Heart left ventricle (tissue), 16 donors: ENCODE measurements around the gene SNN. TPM values are rescaled to one million over a fixed set of nuclear protein-coding genes. Genes with fewer than 3 reads are reported as not detected.
A peak's percentile ranks its signal among the peaks of the same experiment; 100 is the strongest.

Experiments
- ATAC-seq, 4 donors: fragments of 200-7000 bp; cut with Tn5 transposase; one replicate each; pipeline ENCODE4 v1.9.1; 2020 to 2022; ENCODE audit warnings: moderate library complexity in 4 of 4, mild to moderate bottlenecking in 3 of 4, moderate number of reproducible peaks in 1 of 4
- DNase-seq, 5 donors: peaks; one replicate each; pipeline ENCODE4 v3.0.0-alpha.2; 2020
- H3K27ac ChIP-seq, 12 donors: fragments of 200-600 bp; sonication (generic) in 4 of 12; one replicate each; pipeline versions ENCODE4 v1.5.0 to v1.8.0; 2016 to 2022; ENCODE audit warnings: mild to moderate bottlenecking in 2 of 12
- H3K27me3 ChIP-seq, 9 donors: fragments of 200-600 bp; sonication (generic) in 2 of 9; one replicate each; pipeline versions ENCODE4 v1.5.1 to v1.8.0; 2016 to 2022; ENCODE audit warnings: mild to moderate bottlenecking in 3 of 9
- H3K36me3 ChIP-seq, 9 donors: fragments of 200-600 bp; sonication (generic) in 2 of 9; one replicate each; pipeline versions ENCODE4 v1.5.0 to v1.8.0; 2018 to 2022; ENCODE audit warnings: mild to moderate bottlenecking in 2 of 9
- H3K4me1 ChIP-seq, 12 donors: fragments of 200-600 bp; sonication (generic) in 4 of 12; one replicate each; pipeline versions ENCODE4 v1.5.0 to v1.8.0; 2016 to 2022; ENCODE audit warnings: mild to moderate bottlenecking in 3 of 12
- H3K4me3 ChIP-seq, 12 donors: fragments of 200-600 bp; sonication (generic) in 4 of 12; one replicate each; pipeline versions ENCODE4 v1.5.0 to v1.8.0; 2017 to 2022; ENCODE audit warnings: mild to moderate bottlenecking in 9 of 12, moderate library complexity in 4 of 12
- H3K9me3 ChIP-seq, 12 donors: fragments of 200-600 bp; sonication (generic) in 4 of 12; one replicate each; pipeline versions ENCODE4 v1.5.0 to v1.8.0; 2016 to 2022; ENCODE audit warnings: mild to moderate bottlenecking in 1 of 12
- POLR2A ChIP-seq, 2 donors: fragments of 450-650 bp; IDR thresholded peaks; one replicate each; pipeline ENCODE4 v1.6.1; 2017; ENCODE audit warnings: antibody characterized with exemption in 2 of 2, mild to moderate bottlenecking in 2 of 2, moderate library complexity in 2 of 2
- WGBS, 4 donors: extraction: QIAGEN DNeasy Blood & Tissue Kit in 2 of 4; methylation state at CpG; one replicate each; pipeline versions ENCODE4 v1.1.5 to v1.1.7; 2013 to 2018; 5-methylcytosine and 5-hydroxymethylcytosine counted together
- intact Hi-C, 10 donors: fragments of 100-400 bp; cut with DNase I; formaldehyde crosslinking; loops; one replicate each; pipeline versions ENCODE4 v1.11.1 to v1.14.2; 2022
- polyA plus RNA-seq, 2 donors: library from polyadenylated mRNA; stranded (reverse); fragments of 200-250 nt; gene quantifications; one replicate each; pipeline ENCODE4 v1.2.3, GENCODE V29; 2013
- total RNA-seq, 9 donors: library from RNA; depleted of rRNA in 2 of 9; stranded (reverse); fragments of >200 nt in 2 of 9; fragmentation: NEBNext Ultra II Directional in 3 of 9; extraction: Animal tissue kit (Norgen Biotek cat#: 25700) in 3 of 9; gene quantifications; one replicate each; pipeline versions ENCODE4 v1.1.0 to v1.2.4, GENCODE V29; 2016 to 2023
- TF ChIP-seq, protein P1 (sequence below), 12 donors: fragments of 200-600 bp; sonication (generic) in 4 of 12; IDR thresholded peaks; one replicate each; pipeline versions ENCODE4 v1.5.0 to v1.8.0; 2018 to 2022; ENCODE audit warnings: antibody characterized with exemption in 12 of 12, mild to moderate bottlenecking in 5 of 12
- donor health status: ischemic (EF 13 %, LVEDD 7.1; RV severe dilation, severe dysfunction).
- donor health status: healthy with polysubstance abuse.
- donor health status: DM: no; HTN: yes; CAD: no.
- donor health status: DM: no; HTN: no; CAD: no.
- donor health status: ischemic (EF 25% LVEDD 6.9; RV normal size, moderate dysfunction).
- donor health status: ischemic (EF 25% LVEDD 5.7; RV mildly dilated, moderate dysfunction).
- donor health status: healthy.
- donor health status: DM: yes; HTN: yes; CAD: no.
- donor health status: ischemic (EF 35%, LVEDD 5.7; RV mildly dilated, moderate dysfunction).
- donor health status: nonischemic (EF 11% LVEDD 7.7; RV severe dilation, severe dysfunction).
- donor health status: DM: yes; HTN: yes; CAD: no.
- donor health status: PGD.
- donor health status: ischemic (EF 29% LVEDD 5.4; RV normal size, mild dysfunction).
- donor health status: nonischemic (EF 23%, LVEDD 6.1; RV moderate dilation, normal function).

SNN gene
- total and polyA plus RNA-seq, 11 donors: 12.5 to 60.0 (median 36.4) TPM

DNA sequence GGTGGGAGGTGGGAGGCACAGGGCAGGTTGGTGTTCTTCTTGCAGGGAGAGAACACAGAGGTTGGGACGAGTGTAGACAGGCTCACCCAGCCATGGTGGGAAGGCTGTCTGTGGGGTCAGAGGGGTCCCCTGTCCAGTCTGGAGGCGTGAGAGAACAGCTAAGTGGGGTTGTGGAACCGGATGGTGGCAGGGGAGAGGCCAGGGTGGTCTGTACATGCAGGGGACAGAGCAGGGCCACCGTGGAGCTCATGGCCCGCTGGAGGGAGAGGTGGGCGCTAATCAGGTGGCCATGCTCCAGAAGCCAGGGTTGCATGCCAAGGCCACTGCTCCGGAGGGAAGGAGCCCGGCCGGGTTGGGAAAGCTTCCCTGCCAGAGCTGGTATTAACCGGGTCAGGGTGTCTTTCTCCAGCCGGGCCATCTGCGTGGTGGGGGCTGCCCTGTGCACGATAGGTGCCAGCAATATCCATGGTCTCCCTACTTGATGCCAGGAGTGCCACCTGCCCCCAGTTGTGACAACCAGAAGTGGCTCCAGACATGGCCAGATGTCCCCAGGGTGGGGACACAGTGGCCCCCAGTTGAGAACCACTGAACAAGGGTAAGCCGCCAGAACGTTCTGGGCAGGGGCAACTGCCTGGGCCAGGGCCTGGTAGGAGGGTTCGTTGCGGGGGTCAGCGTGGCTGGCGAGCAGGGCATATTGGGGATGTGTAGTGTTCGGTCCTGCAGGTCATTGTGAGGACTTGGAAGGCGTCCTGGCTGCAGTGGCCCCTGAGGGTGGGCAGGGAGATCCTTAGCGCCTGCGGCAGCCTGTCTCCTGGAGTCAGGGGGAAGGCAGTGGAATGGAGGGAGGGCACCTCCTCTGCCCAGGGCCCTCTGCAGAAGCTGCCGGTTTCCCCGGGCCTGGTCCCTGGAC is 5.1 kb downstream of the SNN start:
- Histone ChIP-seq H3K27ac (peak overlapping the region in 11 of 12 donors; percentile 26 to 87 (median 65)), H3K27me3 (no peaks in the 10 kb centered on the region), H3K4me1 (peaks cover 14 to 92% (median 75%) of the 10 kb centered on the region in 12 donors), H3K9me3 (no peaks in the 10 kb centered on the region), H3K36me3 (peaks cover 0 to 28% (median 26%) of the 10 kb centered on the region in 9 donors), H3K4me3 (no peak overlapping the region)
- WGBS, 4 donors: 55 to 64% (median 57%) methylated on average over 22 to 25 of the region's 25 CpGs
- DNase-seq (peak in 2 of 5 donors; percentile 42 to 77), ATAC-seq (peak in 3 of 4 donors; percentile 1 to 33 (median 10))
- TF ChIP-seq, protein P1, sequence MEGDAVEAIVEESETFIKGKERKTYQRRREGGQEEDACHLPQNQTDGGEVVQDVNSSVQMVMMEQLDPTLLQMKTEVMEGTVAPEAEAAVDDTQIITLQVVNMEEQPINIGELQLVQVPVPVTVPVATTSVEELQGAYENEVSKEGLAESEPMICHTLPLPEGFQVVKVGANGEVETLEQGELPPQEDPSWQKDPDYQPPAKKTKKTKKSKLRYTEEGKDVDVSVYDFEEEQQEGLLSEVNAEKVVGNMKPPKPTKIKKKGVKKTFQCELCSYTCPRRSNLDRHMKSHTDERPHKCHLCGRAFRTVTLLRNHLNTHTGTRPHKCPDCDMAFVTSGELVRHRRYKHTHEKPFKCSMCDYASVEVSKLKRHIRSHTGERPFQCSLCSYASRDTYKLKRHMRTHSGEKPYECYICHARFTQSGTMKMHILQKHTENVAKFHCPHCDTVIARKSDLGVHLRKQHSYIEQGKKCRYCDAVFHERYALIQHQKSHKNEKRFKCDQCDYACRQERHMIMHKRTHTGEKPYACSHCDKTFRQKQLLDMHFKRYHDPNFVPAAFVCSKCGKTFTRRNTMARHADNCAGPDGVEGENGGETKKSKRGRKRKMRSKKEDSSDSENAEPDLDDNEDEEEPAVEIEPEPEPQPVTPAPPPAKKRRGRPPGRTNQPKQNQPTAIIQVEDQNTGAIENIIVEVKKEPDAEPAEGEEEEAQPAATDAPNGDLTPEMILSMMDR (IDR thresholded peaks at IDR 0.05): no peak
- TF ChIP-seq POLR2A (IDR thresholded peaks at IDR 0.05): no peak
- intact Hi-C loops: loop anchor here in 1 of 10 donors (5.0 kb wide), 1 partner anchor 39 kb away; no protein-coding TSS in a partner anchor

DNA sequence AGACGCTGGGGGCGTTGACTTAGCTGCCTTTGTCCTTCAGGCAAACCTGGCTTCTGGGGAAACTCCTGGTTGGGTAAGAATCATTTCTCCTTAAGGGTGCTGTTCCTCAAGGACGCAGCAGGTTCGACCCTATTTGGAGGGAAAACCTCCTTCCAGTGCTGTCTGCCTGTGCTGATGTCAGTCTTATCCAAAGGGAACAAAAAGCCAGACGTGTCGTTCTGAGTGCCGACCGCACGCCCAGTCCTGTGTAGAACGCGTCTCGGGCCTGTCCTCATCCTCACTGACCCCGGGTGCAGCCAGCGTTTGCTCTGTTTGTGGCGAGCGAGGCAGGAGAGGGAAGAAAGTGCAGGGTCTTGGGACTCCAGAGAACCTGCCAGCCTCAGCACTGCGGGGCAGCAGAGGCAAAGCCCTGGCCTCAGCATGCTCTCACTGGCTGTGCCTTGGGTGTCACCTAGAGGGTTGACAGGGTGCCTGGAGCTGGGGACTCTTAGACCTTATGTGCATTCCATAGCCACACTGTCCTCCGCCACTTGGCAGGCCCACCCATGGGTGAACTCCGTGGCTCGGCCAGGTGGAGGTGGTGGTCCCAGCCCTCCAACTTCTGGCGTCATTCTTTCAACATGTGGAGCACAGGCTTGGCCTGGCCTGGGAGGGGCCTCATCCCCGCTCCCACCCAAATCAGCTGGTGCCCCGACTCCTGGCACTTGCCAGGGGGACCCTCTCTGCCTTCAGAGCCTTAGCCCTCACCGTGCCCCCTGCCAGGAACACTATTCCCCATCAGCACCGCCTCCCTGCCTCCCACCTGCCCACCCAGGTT is 6.0 kb downstream of the SNN start:
- peaks cover 14 to 97% (median 79%) of the 10 kb centered on the region in 12 donors for H3K4me1 ChIP-seq
- H3K9me3 ChIP-seq: no peaks in the 10 kb centered on the region
- 72 to 84% (median 82%) methylated on average over 24 to 25 of the region's 25 CpGs for WGBS, 4 donors
- intact Hi-C loops: loop anchor here in 1 of 10 donors (5.0 kb wide), 1 partner anchor 38 kb away; no protein-coding TSS in a partner anchor
- no peak overlapping the region for H3K4me3 ChIP-seq
- H3K36me3 ChIP-seq: peaks cover 0 to 37% (median 35%) of the 10 kb centered on the region in 9 donors
- peak overlapping the region in 11 of 12 donors; percentile 26 to 87 (median 65) for H3K27ac ChIP-seq
- peak in 2 of 4 donors; percentile 3 to 15 for ATAC-seq
- peak in 1 of 5 donors; percentile 52 for DNase-seq
- no peaks in the 10 kb centered on the region for H3K27me3 ChIP-seq
- TF ChIP-seq, protein P1 (IDR thresholded peaks at IDR 0.05): no peak
- TF ChIP-seq POLR2A (IDR thresholded peaks at IDR 0.05): no peak

DNA sequence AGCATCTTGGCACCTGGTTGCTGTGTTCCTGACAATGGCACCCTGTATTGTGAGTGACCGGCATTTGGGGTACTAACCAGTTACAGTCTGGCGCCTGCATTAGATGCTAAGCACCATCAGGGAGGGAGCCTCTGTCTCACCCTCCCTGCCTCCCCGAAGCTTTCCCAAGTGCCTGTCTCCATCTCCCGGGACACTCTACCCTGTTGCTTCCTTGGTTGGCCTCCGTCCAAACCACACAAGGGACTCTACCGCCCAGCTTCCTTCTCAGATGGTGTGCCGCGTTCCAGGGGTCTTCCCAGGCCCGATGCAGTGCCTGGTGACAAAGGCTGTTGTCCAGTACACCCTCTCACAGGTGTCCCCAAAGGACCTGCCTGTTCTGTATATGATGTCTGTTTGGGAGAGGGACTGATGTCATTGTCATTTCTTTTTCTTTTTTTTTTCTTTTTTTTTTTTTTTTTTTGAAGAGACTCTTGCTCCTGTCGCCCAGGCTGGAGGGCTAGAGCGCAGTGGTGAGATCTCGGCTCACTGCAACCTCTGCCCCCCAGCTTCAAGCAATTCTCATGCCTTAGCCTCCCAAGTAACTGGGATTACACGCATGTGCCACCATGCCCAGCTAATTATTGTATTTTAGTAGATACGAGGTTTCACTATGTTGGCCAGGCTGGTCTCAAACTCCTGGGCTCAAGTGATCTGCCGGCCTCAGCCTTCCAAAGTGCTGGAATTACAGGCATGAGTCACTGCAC is 6.7 kb downstream of the SNN start:
- Histone ChIP-seq H3K4me3 (no peak overlapping the region), H3K27me3 (no peaks in the 10 kb centered on the region), H3K9me3 (no peaks in the 10 kb centered on the region), H3K36me3 (peaks cover 0 to 44% (median 42%) of the 10 kb centered on the region in 9 donors), H3K4me1 (peaks cover 14 to 97% (median 76%) of the 10 kb centered on the region in 12 donors), H3K27ac (peak overlapping the region in 7 of 12 donors; percentile 42 to 87 (median 72))
- TF ChIP-seq POLR2A (IDR thresholded peaks at IDR 0.05): no peak
- TF ChIP-seq, protein P1 (IDR thresholded peaks at IDR 0.05): no peak
- 53 to 65% (median 58%) methylated on average over 15 of the region's 15 CpGs for WGBS, 4 donors
- ATAC-seq: no peak
- intact Hi-C loops: loop anchor here in 2 of 10 donors (5.0 kb wide), 1 partner anchor 37 kb away; no protein-coding TSS in a partner anchor
- no peak for DNase-seq
